Nephron progenitor cell (in vitro differentiated cells): ENCODE results near the gene ZNRF3.

Experiments
- DNase-seq: peaks from one replicate; pipeline ENCODE4 v3.0.0; 2021
- H3K27ac Mint-ChIP-seq: 2 replicates; pipeline ENCODE4 v1.8.0; 2021; ENCODE audit warnings: mild to moderate bottlenecking, moderate library complexity, mixed read lengths
- H3K27me3 Mint-ChIP-seq: 2 replicates; pipeline ENCODE4 v1.8.0; 2021; ENCODE audit warnings: mild to moderate bottlenecking, low read depth, mixed read lengths; ENCODE audit not compliant: poor library complexity
- H3K36me3 Mint-ChIP-seq: 2 replicates; pipeline ENCODE4 v1.8.0; 2021; ENCODE audit warnings: low read depth, mixed read lengths
- H3K4me1 Mint-ChIP-seq: 2 replicates; pipeline ENCODE4 v1.8.0; 2021; ENCODE audit warnings: mixed read lengths
- H3K4me3 Mint-ChIP-seq: 2 replicates; pipeline ENCODE4 v1.8.0; 2021; ENCODE audit warnings: mild to moderate bottlenecking, moderate library complexity, mixed read lengths
- H3K9me3 Mint-ChIP-seq: 2 replicates; pipeline ENCODE4 v1.8.0; 2021; ENCODE audit warnings: mild to moderate bottlenecking, moderate library complexity, mixed read lengths
- CTCF ChIP-seq: fragments of 200-600 bp; sonication (generic); IDR thresholded peaks from 2 replicates; pipeline ENCODE4 v1.5.0; 2021; ENCODE audit warnings: antibody characterized with exemption

ZNRF3 gene

GRCh38 chr22:29028468-29028867, 145.1 kb downstream of the ZNRF3 start:
- peaks cover 76% of the 10 kb centered on the region for H3K4me1 Mint-ChIP-seq
- H3K27me3 Mint-ChIP-seq, result peaks cover 4% of the 10 kb centered on the region
- TF ChIP-seq CTCF, result no peak
- H3K27ac Mint-ChIP-seq, result peak overlapping the region; percentile 84
- no peak overlapping the region for H3K4me3 Mint-ChIP-seq
- H3K36me3 Mint-ChIP-seq, result peaks cover 9% of the 10 kb centered on the region
- no peaks in the 10 kb centered on the region for H3K9me3 Mint-ChIP-seq
- DNase-seq, result no peak

GRCh38 chr22:29029202-29030000, 146.0 kb downstream of the ZNRF3 start:
- TF ChIP-seq CTCF, result no peak
- no peak for DNase-seq
- no peaks in the 10 kb centered on the region for H3K9me3 Mint-ChIP-seq
- peaks cover 9% of the 10 kb centered on the region for H3K36me3 Mint-ChIP-seq
- peaks cover 74% of the 10 kb centered on the region for H3K4me1 Mint-ChIP-seq
- peak overlapping the region; percentile 89 for H3K4me3 Mint-ChIP-seq
- H3K27ac Mint-ChIP-seq, result peak overlapping the region; percentile 5
- H3K27me3 Mint-ChIP-seq, result peaks cover 4% of the 10 kb centered on the region

GRCh38 chr22:29030016-29030617, 146.7 kb downstream of the ZNRF3 start:
- Mint-ChIP-seq H3K27me3 (peaks cover 4% of the 10 kb centered on the region), H3K36me3 (peaks cover 9% of the 10 kb centered on the region), H3K9me3 (no peaks in the 10 kb centered on the region), H3K27ac (peak overlapping the region; percentile 57), H3K4me1 (peaks cover 77% of the 10 kb centered on the region), H3K4me3 (peak overlapping the region; percentile 89)
- DNase-seq, result no peak
- TF ChIP-seq CTCF, result no peak

- DNase-seq, result peak; percentile 74
Measured at GRCh38 chr22:29030618-29031226, 147.3 kb downstream of the ZNRF3 start.

GRCh38 chr22:29031227-29032011, 148.0 kb downstream of the ZNRF3 start:
- Mint-ChIP-seq H3K4me3 (peak overlapping the region; percentile 89), H3K4me1 (peaks cover 76% of the 10 kb centered on the region), H3K36me3 (peaks cover 4% of the 10 kb centered on the region), H3K9me3 (no peaks in the 10 kb centered on the region), H3K27me3 (no peaks in the 10 kb centered on the region), H3K27ac (peak overlapping the region; percentile 97)
- TF ChIP-seq CTCF, result no peak
- DNase-seq, result peak; percentile 33

More at GRCh38 chr22:29030618-29031226, 147.3 kb downstream of the ZNRF3 start:
- peaks cover 4% of the 10 kb centered on the region for H3K36me3 Mint-ChIP-seq
- no peaks in the 10 kb centered on the region for H3K9me3 Mint-ChIP-seq
- peak overlapping the region; percentile 89 for H3K4me3 Mint-ChIP-seq
- TF ChIP-seq CTCF, result no peak
- no peaks in the 10 kb centered on the region for H3K27me3 Mint-ChIP-seq
- H3K4me1 Mint-ChIP-seq, result peaks cover 76% of the 10 kb centered on the region
- peak overlapping the region; percentile 97 for H3K27ac Mint-ChIP-seq
